Thyroid gland (tissue), 4 donors: ENCODE data around the gene EML6. TPM values are rescaled to one million over a fixed set of nuclear protein-coding genes. Genes with fewer than 3 reads are reported as not detected.

ENCODE experiments used
- DNase-seq, 2 donors: peaks; one replicate each; pipeline ENCODE4 v3.0.0-alpha.2; 2019
- H3K27ac ChIP-seq, 3 donors: fragments of 200-600 bp; sonication (generic); 1 replicate in 2 of 3; 2 replicates in 1 of 3; pipeline ENCODE4 v1.5.1; 2016 to 2019; ENCODE audit warnings: mild to moderate bottlenecking in 1 of 3, moderate library complexity in 1 of 3
- H3K27me3 ChIP-seq: fragments of 200-600 bp; sonication (generic); one replicate; pipeline ENCODE4 v1.5.1; 2019
- H3K36me3 ChIP-seq, 2 donors: fragments of 200-600 bp; sonication (generic); one replicate each; pipeline ENCODE4 v1.5.1; 2016 to 2019
- H3K4me1 ChIP-seq, 2 donors: fragments of 200-600 bp; sonication (generic); one replicate each; pipeline ENCODE4 v1.5.1; 2017 to 2019
- H3K4me3 ChIP-seq, 3 donors: fragments of 200-600 bp; sonication (generic); replicated peaks in 1 of 3; 1 replicate in 2 of 3; 2 replicates in 1 of 3; pipeline ENCODE4 v1.5.1; 2016; ENCODE audit warnings: mild to moderate bottlenecking in 1 of 3
- H3K9me3 ChIP-seq: fragments of 200-600 bp; sonication (generic); one replicate; pipeline ENCODE4 v1.5.1; 2017
- CTCF ChIP-seq, 6 experiments: fragments of 200-600 bp in 3 of 6; fragments of 450-650 bp in 3 of 6; sonication (generic) in 3 of 6; IDR thresholded peaks; one replicate each; pipeline ENCODE4 v1.5.1; 2016 to 2019; ENCODE audit warnings: antibody characterized with exemption in 6 of 6, mild to moderate bottlenecking in 2 of 6, inconsistent platforms in 1 of 6, moderate library complexity in 1 of 6
- POLR2A ChIP-seq, 2 donors: fragments of 450-650 bp; IDR thresholded peaks; one replicate each; pipeline ENCODE4 v1.6.1; 2017; ENCODE audit warnings: antibody characterized with exemption in 2 of 2, mild to moderate bottlenecking in 2 of 2, moderate library complexity in 1 of 2
- WGBS, 2 donors: methylation state at CpG; one replicate each; pipeline ENCODE4 v1.1.5; 2017; 5-methylcytosine and 5-hydroxymethylcytosine counted together
- intact Hi-C: fragments of 100-400 bp; cut with DNase I; formaldehyde crosslinking; loops from one replicate; pipeline ENCODE4 v1.15.1; 2023
- total RNA-seq, 4 donors: library from RNA; depleted of rRNA; stranded (reverse); fragments of >200 nt; gene quantifications; one replicate each; pipeline ENCODE4 v1.2.3, GENCODE V29; 2016

EML6 gene
- total RNA-seq, 4 donors from 2014 or later = 5.6 to 24.8 (median 20.3) TPM

GRCh38 chr2:54704688-54705605, 18.5 kb upstream of the EML6 start:
- H3K9me3 ChIP-seq = no peaks in the 10 kb centered on the region
- no peaks in the 10 kb centered on the region for H3K36me3 ChIP-seq
- peak overlapping the region in 1 of 3 donors; percentile 9 for H3K27ac ChIP-seq
- DNase-seq = no peak
- no peak overlapping the region for H3K4me3 ChIP-seq
- 3 to 8% methylated on average over 3 of the region's 3 CpGs for WGBS, 2 donors
- no peak for TF ChIP-seq POLR2A (IDR thresholded peaks at IDR 0.05)
- peak; percentile 34 to 87 (median 58) for TF ChIP-seq CTCF (IDR thresholded peaks at IDR 0.05)
- intact Hi-C loops = loop anchor here (5.0 to 10.0 kb wide), 3 partner anchors 38 to 528 kb away; no protein-coding TSS in a partner anchor
- H3K27me3 ChIP-seq = no peaks in the 10 kb centered on the region
- peaks cover 12 to 14% of the 10 kb centered on the region in 2 donors for H3K4me1 ChIP-seq

- Histone ChIP-seq H3K4me1 (peaks cover 22 to 29% of the 10 kb centered on the region in 2 donors), H3K36me3 (no peaks in the 10 kb centered on the region), H3K4me3 (no peak overlapping the region), H3K27me3 (no peaks in the 10 kb centered on the region), H3K27ac (no peak overlapping the region), H3K9me3 (no peaks in the 10 kb centered on the region)
- DNase-seq = no peak
- intact Hi-C loops = loop anchor here (10.0 kb wide), 1 partner anchor 182 kb away; no protein-coding TSS in a partner anchor
- WGBS, 2 donors = 93 to 100% methylated on average over 1 of the region's 1 CpG
- TF ChIP-seq CTCF (IDR thresholded peaks at IDR 0.05) = no peak
- no peak for TF ChIP-seq POLR2A (IDR thresholded peaks at IDR 0.05)
These were observed 16.8 kb upstream of the EML6 start for GRCh38 chr2:54706622-54707021.

- no peaks in the 10 kb centered on the region for H3K36me3 ChIP-seq
- 15 to 26% methylated on average over 17 to 22 of the region's 35 CpGs for WGBS, 2 donors
- H3K27me3 ChIP-seq = no peaks in the 10 kb centered on the region
- H3K4me3 ChIP-seq = peak overlapping the region in 1 of 3 donors; percentile 15
- H3K27ac ChIP-seq = peak overlapping the region; percentile 12 to 54 (median 40)
- peaks cover 39 to 47% of the 10 kb centered on the region in 2 donors for H3K4me1 ChIP-seq
- DNase-seq = peak; percentile 59 to 62
- H3K9me3 ChIP-seq = no peaks in the 10 kb centered on the region
- TF ChIP-seq POLR2A (IDR thresholded peaks at IDR 0.05) = no peak
- peak in 1 of 6 experiments; percentile 13 for TF ChIP-seq CTCF (IDR thresholded peaks at IDR 0.05)
- intact Hi-C loops = loop anchor here (10.0 kb wide), 1 partner anchor 184 kb away; no protein-coding TSS in a partner anchor
These were observed 14.7 kb upstream of the EML6 start for GRCh38 chr2:54708584-54709335.

GRCh38 chr2:54709336-54709809, 14.1 kb upstream of the EML6 start:
- Histone ChIP-seq H3K27me3 (no peaks in the 10 kb centered on the region), H3K4me1 (peaks cover 39 to 47% of the 10 kb centered on the region in 2 donors), H3K36me3 (no peaks in the 10 kb centered on the region), H3K9me3 (no peaks in the 10 kb centered on the region), H3K27ac (peak overlapping the region; percentile 40 to 54 (median 49)), H3K4me3 (peak overlapping the region in 1 of 3 donors; percentile 15)
- WGBS, 2 donors = 46 to 63% methylated on average over 1 to 18 of the region's 18 CpGs
- peak; percentile 55 to 64 for DNase-seq
- TF ChIP-seq POLR2A (IDR thresholded peaks at IDR 0.05) (peak in 1 of 2 donors; percentile 34), CTCF (IDR thresholded peaks at IDR 0.05) (no peak)
- intact Hi-C loops = loop anchor here (10.0 kb wide), 1 partner anchor 185 kb away; no protein-coding TSS in a partner anchor
